ENCODE results near the gene PPFIA1. TPM values are rescaled to one million over a fixed set of nuclear protein-coding genes. Genes with fewer than 3 reads are reported as not detected.

PPFIA1 gene
- total RNA-seq, 1 donor from 2014 or later = 42.8 TPM

GRCh38 chr11:70421123-70421522, 150.6 kb downstream of the PPFIA1 start:
- intact Hi-C loops (cut with DNase I) = no loop called here
- DNase-seq (ENCODE audit: low spot score) = no peak

DNA sequence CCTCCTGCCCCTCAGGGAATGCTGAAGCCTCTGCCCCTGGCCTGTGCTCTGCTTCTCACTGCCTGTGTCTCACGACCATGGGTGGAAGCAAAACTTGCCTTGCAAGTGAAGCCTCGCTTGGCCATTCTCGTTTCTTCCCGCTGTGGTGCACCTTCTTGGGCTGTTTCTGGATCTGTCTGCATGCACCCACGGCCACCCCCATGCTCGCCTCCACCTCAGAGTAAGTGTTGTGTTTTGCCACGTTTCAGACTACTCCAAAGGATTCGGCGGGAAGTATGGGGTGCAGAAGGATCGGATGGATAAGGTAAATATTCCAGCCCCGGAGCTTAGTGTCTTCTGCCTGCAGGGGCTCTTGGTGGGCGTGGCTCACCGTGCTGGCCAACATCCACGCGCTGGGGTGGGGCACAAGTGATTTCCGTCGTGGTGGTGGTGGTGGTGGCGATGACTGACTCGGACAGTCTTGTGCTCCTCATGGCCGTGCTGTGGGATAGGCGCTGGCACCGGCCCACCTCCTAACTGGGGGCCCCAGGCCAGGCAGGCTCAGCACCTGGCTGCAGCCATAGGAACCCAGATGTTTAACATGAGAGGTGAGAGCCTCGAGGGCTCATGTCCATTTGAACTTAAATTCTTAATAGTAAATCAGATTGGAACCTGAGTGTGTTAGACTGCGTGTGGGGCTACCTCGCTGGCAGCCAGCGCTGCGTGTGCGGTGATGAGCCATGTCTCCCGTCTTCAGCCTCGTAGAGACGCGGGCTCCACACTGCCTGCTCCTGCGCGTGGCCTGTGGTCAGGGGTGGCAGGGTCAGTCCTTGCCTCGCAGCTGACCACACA, 152.4 kb downstream of the PPFIA1 start:
- DNase-seq (ENCODE audit: low spot score) = no peak
- intact Hi-C loops (cut with DNase I) = no loop called here

DNA sequence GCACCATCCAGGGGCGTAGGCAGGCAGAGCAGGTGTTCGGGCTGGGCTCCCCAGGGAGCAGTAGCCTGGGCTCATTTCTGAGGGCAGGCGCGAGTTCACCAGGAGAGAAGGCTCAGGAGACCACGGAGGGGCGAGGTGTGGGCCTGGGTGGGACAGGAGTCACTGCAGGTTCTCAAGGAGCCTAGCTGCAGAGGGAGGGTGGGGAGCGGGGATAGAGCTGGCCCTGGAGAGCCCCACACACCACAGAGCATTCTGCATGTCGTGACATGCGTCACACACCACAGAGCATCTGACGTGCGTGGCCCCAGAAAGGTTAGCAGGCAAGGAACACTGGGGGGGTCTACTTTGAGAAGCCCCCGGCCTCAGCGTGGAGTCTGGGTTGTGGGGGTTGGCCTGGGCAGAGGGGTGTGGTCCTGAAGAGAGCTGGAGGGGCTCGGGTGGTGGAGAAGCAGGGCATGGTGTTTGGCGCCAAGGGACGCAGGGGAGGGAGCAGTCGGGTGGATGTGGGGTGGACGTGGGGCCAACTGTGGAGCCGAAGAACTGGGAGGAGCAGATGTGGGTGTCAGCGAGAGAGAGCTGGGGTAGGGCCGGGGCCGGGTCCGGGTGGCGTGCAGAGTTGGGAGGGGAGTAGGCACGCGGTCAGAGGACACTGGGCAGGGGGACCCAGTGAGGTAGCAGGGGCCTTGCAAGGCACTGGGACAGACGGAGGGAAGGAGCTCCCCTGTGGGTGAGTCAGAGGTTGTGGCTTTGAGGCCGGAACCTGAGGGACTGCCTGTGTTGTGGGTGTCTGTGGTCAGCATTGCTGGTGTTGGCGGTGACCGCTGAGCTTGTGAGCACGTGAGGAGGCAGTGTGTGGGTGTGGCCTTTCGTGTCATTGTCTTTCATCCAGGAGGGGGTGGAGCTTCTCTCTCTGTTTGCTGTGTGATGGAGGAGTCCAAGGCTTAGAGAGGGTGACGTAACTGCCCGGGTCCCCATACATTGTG, 153.3 kb downstream of the PPFIA1 start:
- intact Hi-C loops (cut with DNase I) = no loop called here
- no peak for DNase-seq (ENCODE audit: low spot score)

- DNase-seq (ENCODE audit: low spot score) = no peak
- intact Hi-C loops (cut with DNase I) = no loop called here
Observed at GRCh38 chr11:70424765-70425344, 154.4 kb downstream of the PPFIA1 start.

DNA sequence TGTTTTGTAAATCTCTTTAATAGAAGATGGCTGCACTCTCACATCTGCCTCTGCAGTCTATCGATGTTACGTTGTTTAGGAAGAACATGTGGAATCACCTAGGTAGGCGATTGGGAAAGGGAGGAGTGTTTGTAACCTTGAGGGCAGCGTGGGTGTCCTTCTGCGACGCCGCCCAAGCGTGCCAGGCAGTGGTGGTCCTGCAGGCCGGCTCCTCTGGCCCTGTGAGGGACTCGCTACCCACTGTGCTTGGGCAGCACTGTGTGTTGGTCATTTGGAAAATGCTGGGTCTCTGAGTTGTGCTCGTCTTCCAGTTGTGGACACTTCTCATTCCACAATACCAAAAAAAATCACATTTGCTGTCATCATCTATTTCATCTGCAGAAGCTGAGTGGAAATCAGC, 156.9 kb downstream of the PPFIA1 start:
- no peak for DNase-seq (ENCODE audit: low spot score)
- intact Hi-C loops (cut with DNase I) = no loop called here

DNA sequence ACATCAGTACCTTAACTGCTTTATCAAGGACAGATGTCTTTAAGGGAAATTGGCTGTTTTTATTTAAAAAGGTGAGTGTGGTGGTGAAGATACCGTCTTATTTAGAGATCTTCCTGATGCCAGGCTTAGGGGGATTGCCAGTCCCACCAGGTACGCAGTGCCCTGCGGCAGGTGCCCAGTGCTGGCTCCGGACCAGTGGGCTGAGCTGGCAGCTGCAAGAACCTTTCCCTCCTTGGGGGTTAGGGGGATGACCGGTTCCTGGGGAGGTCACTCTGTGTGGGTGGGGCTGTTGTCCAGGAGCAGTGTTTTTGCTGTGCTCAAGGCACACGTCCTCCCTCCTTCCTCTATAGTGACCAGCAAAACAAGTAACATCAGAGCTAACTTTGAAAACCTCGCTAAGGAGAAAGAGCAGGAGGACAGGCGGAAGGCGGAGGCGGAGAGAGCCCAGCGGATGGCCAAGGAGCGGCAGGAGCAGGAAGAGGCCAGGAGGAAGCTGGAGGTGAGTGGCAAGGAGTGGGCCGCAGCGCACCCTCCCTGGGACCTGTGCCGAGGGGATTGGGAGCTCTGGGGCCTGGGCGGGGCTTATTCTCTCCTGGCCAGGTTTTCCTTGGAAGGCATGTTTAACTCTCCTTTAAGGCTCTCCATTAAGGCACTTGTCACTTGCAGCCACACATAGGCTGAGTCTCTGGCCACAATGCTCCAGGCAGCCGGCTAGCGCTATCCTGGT, 158.4 kb downstream of the PPFIA1 start:
- DNase-seq (ENCODE audit: low spot score) = no peak
- intact Hi-C loops (cut with DNase I) = no loop called here

DNA sequence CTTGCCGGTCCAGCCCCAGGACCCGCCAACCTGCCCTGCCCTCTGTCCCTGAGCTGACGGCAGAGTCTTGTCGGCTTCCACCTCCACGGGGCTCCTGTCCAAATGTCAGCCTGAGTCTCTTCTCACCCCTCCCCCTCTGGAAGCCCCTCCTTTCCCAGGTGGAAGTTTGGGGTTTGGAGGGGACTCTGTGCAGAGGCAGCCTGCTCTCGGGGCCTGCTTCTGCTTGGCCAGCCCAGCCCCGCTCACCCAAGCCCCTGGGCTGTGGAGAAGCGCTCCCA, 158.9 kb downstream of the PPFIA1 start:
- intact Hi-C loops (cut with DNase I) = no loop called here
- no peak for DNase-seq (ENCODE audit: low spot score)

- DNase-seq (ENCODE audit: low spot score) = no peak
- intact Hi-C loops (cut with DNase I) = no loop called here
Observed at GRCh38 chr11:70429724-70430521, 159.4 kb downstream of the PPFIA1 start.

GRCh38 chr11:70430671-70431574, 160.4 kb downstream of the PPFIA1 start:
- intact Hi-C loops (cut with DNase I) = no loop called here
- no peak for DNase-seq (ENCODE audit: low spot score)

GRCh38 chr11:70431611-70432010, 161.1 kb downstream of the PPFIA1 start:
- no peak for DNase-seq (ENCODE audit: low spot score)
- intact Hi-C loops (cut with DNase I) = no loop called here

- intact Hi-C loops (cut with DNase I) = no loop called here
- no peak for DNase-seq (ENCODE audit: low spot score)
Observed at GRCh38 chr11:70432065-70432464, 161.6 kb downstream of the PPFIA1 start.

DNA sequence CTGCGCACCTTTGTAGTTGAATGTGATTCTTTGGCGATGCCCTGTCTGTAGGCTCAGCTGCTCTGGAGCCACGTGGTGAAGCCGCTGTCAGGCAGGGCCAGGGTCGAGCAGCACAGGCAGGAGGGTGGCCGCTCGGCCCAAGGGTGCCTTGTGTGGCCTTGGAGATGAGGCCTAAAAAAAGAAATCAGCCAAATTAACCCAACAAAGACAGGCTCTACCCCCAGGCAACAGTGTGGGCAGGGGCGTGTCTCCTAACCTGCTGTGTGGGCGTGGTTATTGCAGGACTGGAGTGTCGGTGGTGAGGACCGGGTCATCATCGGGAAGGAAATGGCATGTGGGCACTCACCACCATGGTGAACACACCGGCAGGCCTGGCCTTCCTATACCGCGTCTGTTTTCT, 162.1 kb downstream of the PPFIA1 start:
- DNase-seq (ENCODE audit: low spot score) = no peak
- intact Hi-C loops (cut with DNase I) = no loop called here

GRCh38 chr11:70433038-70433437, 162.5 kb downstream of the PPFIA1 start:
- no peak for DNase-seq (ENCODE audit: low spot score)
- intact Hi-C loops (cut with DNase I) = no loop called here

- DNase-seq (ENCODE audit: low spot score) = no peak
- intact Hi-C loops (cut with DNase I) = no loop called here
Observed at GRCh38 chr11:70433526-70433925, 163.0 kb downstream of the PPFIA1 start.

Data from cardiac septum (tissue), 1 donor.